ENCODE measurements around the gene GRB7.

The GRB7 gene

DNA sequence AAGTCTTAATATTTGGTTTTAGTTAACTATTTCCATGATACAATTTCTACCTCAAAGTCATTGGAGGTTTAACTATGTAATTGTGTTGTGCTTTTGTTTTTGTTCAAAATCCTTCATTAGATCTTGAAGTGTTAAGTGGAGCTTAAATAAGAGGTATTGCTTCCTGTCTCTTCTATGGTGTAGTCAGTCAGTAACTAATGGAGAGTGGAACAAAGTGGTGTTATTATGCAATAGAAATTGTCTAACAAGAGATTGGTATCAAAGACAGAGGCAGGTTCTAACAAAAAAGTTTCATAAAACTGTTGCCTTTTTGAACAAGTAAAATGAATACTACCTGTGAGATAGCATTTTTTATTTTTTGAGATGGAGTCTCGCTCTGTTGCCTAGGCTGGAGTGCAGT, 45.2 kb downstream of the GRB7 start:
- ATAC-seq (ENCODE audit: low read depth): no peak; the same call in 2 of the 3 replicates
- Histone ChIP-seq H3K4me3 (ENCODE audit: severe bottlenecking) (no peak overlapping the region), H3K9me3 (ENCODE audit: severe bottlenecking) (no peaks in the 10 kb centered on the region), H3K27ac (ENCODE audit: poor library complexity, severe bottlenecking) (peak overlapping the region; percentile 85), H3K27me3 (ENCODE audit: insufficient read depth, poor library complexity, severe bottlenecking) (no peaks in the 10 kb centered on the region), H3K36me3 (ENCODE audit: low read depth) (no peaks in the 10 kb centered on the region), H3K4me1 (ENCODE audit: insufficient read depth, poor library complexity, severe bottlenecking) (peaks cover 26% of the 10 kb centered on the region)
- TF ChIP-seq, protein P1, sequence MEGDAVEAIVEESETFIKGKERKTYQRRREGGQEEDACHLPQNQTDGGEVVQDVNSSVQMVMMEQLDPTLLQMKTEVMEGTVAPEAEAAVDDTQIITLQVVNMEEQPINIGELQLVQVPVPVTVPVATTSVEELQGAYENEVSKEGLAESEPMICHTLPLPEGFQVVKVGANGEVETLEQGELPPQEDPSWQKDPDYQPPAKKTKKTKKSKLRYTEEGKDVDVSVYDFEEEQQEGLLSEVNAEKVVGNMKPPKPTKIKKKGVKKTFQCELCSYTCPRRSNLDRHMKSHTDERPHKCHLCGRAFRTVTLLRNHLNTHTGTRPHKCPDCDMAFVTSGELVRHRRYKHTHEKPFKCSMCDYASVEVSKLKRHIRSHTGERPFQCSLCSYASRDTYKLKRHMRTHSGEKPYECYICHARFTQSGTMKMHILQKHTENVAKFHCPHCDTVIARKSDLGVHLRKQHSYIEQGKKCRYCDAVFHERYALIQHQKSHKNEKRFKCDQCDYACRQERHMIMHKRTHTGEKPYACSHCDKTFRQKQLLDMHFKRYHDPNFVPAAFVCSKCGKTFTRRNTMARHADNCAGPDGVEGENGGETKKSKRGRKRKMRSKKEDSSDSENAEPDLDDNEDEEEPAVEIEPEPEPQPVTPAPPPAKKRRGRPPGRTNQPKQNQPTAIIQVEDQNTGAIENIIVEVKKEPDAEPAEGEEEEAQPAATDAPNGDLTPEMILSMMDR (IDR thresholded peaks at IDR 0.05; ENCODE audit: poor library complexity, severe bottlenecking): no peak
- DNase-seq (ENCODE audit: low spot score): no peak

DNA sequence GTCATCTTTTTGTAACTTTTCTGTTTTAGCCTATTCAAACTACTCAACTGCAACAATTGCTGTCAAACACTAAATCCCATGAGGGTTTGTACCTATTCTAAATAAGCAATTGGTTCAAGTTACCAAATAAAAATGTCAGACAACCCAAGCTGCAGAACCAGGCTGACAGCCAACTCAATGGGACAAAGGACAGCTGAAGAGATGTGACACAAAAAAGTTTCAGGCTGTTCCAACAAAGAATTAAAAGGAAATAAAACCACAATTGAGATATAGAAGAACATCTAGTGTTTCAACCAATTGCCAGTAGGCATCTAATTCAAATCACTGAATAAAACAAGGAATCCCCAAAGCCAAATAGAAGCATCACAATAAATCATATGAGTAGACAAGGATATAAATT, 49.3 kb downstream of the GRB7 start:
- TF ChIP-seq, protein P1 (IDR thresholded peaks at IDR 0.05; ENCODE audit: poor library complexity, severe bottlenecking): no peak
- Histone ChIP-seq H3K9me3 (ENCODE audit: severe bottlenecking) (no peaks in the 10 kb centered on the region), H3K4me1 (ENCODE audit: insufficient read depth, poor library complexity, severe bottlenecking) (peaks cover 13% of the 10 kb centered on the region), H3K4me3 (ENCODE audit: severe bottlenecking) (no peak overlapping the region), H3K27ac (ENCODE audit: poor library complexity, severe bottlenecking) (no peak overlapping the region), H3K27me3 (ENCODE audit: insufficient read depth, poor library complexity, severe bottlenecking) (no peaks in the 10 kb centered on the region), H3K36me3 (ENCODE audit: low read depth) (no peaks in the 10 kb centered on the region)
- ATAC-seq (ENCODE audit: low read depth) (no peak), DNase-seq (ENCODE audit: low spot score) (no peak)

DNA sequence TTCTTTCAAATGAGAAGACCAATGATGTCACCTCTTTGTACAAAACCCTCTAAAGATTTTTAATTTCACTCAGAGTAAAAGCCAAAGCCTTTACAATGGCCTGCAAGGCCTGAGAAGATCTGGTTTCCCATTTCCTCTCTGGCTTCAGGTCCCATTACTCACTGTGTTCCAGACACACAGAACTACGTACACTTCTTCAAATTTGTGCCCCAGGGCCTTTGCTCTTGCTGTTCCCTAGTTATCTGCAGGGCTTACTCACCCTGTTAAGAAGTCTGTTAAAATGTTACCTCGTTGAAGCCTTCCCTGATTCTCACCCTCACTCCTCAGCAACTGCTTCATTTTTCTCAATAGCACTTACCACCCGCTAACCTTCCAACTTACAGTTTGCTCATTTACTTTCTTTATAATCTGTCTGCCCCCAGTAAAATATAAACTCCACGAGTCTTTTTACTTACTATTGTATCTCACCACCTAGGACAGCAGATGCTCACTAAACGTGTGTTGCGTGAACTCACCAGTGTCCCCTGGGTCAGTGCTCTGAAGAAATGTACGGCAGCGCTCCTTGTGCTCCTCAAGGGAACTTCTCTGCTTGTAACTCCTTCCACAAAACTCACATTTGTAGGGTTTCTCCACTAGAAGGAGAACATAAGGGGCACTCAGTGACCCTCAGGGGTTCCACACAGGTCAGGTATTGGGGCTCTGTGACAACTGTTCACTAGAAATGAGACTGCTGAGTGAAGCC, 50.2 kb downstream of the GRB7 start:
- 0 out of 3 replicates have a peak, but pooled peaks have one; percentile 12 for ATAC-seq (ENCODE audit: low read depth)
- no peak for DNase-seq (ENCODE audit: low spot score)
- no peaks in the 10 kb centered on the region for H3K36me3 ChIP-seq (ENCODE audit: low read depth)
- no peak overlapping the region for H3K4me3 ChIP-seq (ENCODE audit: severe bottlenecking)
- no peak overlapping the region for H3K27ac ChIP-seq (ENCODE audit: poor library complexity, severe bottlenecking)
- TF ChIP-seq, protein P1 (IDR thresholded peaks at IDR 0.05; ENCODE audit: poor library complexity, severe bottlenecking): no peak
- H3K27me3 ChIP-seq (ENCODE audit: insufficient read depth, poor library complexity, severe bottlenecking): no peaks in the 10 kb centered on the region
- H3K9me3 ChIP-seq (ENCODE audit: severe bottlenecking): no peaks in the 10 kb centered on the region
- peaks cover 5% of the 10 kb centered on the region for H3K4me1 ChIP-seq (ENCODE audit: insufficient read depth, poor library complexity, severe bottlenecking)

DNA sequence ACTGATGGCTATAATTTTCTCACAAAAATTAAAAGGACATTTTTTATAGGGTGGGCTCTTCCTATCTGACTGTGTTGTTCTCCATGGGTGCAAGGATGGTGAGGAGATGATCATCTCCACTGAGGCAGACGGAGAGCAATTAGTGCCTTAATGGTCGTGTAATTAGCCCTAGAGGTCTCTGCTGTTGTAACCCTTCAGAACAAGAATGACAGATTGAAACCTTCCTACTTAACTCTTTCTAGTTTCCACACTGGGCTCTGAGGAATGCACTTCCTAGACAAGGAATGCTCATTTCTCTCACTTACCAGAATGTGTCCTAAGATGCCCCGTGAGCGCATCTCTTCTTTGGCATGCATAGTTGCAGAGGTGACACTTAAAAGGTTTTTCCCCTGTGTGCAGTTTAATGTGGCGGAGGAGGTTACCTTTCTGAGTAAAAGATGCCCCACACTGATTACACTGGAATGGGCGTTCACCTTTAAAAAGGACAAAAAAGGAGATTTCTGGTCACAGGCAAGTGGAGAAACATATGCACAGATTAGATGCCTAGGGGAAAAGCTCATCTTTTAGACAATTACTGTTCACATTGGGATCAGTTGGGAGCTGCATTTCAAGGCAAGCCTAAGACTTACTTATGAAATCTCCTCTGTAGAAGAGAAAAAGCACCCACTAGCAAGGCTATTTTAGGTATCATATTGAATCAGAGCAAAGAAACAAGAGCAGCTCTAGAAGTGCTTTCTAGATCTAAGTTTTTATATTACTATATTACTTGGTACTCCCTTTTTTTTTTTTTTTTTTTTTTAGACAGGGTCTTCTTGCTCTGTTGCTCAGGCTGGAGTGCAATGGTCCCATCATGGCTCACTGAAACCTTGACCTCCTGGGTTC, 53.6 kb downstream of the GRB7 start:
- no peaks in the 10 kb centered on the region for H3K36me3 ChIP-seq (ENCODE audit: low read depth)
- no peaks in the 10 kb centered on the region for H3K27me3 ChIP-seq (ENCODE audit: insufficient read depth, poor library complexity, severe bottlenecking)
- no peaks in the 10 kb centered on the region for H3K4me1 ChIP-seq (ENCODE audit: insufficient read depth, poor library complexity, severe bottlenecking)
- H3K9me3 ChIP-seq (ENCODE audit: severe bottlenecking): no peaks in the 10 kb centered on the region
- DNase-seq (ENCODE audit: low spot score) (no peak), ATAC-seq (ENCODE audit: low read depth) (no peak)
- TF ChIP-seq, protein P1 (IDR thresholded peaks at IDR 0.05; ENCODE audit: poor library complexity, severe bottlenecking): no peak
- H3K27ac ChIP-seq (ENCODE audit: poor library complexity, severe bottlenecking): no peak overlapping the region
- no peak overlapping the region for H3K4me3 ChIP-seq (ENCODE audit: severe bottlenecking)

Data from RWPE2 (cell line).